ENCODE results near the gene ELAVL1. TPM values are rescaled to one million over a fixed set of nuclear protein-coding genes. Genes with fewer than 3 reads are reported as not detected.

ELAVL1 gene
- polyA plus RNA-seq, 1 experiment = 44.7 TPM

GRCh38 chr19:7999376-7999775 lies 6.1 kb downstream of the ELAVL1 start:
- H3K9me3 ChIP-seq (ENCODE audit: control insufficient read depth, insufficient read depth, low read length) = no peaks in the 10 kb centered on the region
- TF ChIP-seq CTCF (IDR thresholded peaks at IDR 0.05; ENCODE audit: low read depth, low read length) = no peak
- ChIA-PET POLR2A (no interaction called here), CTCF (interaction anchor here (0.8 kb wide), 1 partner anchor 54 kb away, joined by 3 read pairs; no protein-coding TSS in a partner anchor)
- DNase-seq (ENCODE audit: low read depth, low spot score) = no peak
- no peak overlapping the region for H3K27ac ChIP-seq (ENCODE audit: low read depth, low read length)
- no peak overlapping the region for H3K4me3 ChIP-seq (ENCODE audit: low read depth, low read length)
- H3K27me3 ChIP-seq (ENCODE audit: control insufficient read depth, insufficient read depth, low read length) = no peaks in the 10 kb centered on the region

DNA sequence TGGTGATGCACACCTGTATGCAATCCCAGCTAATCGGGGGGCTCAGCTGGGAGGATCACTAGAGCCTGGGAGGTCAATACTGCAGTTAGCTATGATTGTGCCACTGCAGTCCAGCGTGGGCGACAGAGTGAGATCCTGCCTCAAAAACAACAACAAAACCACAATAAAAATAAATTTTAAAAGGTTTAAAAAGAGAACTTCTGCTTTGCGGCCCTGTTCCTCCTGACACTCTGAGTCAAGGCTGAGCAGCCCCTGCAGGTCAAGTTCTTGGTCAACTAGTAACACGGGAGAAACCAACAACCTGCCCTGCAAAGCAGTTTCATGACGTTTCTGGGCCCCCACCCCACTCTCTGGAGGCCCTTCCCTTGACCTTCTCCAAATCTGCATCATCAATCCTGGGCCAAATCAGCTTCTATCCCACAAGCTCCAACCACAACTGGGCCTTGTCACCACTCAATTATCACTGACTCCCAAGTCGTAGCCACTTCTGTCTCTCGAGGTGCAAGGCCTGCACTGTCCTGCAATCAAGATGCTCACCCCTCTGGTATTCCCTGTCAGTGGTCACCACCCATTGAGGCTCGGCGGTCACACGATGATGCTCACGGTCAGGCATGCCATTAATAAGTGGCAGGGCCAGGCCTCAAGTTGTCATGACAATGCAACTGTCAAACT lies 7.5 kb downstream of the ELAVL1 start:
- Histone ChIP-seq H3K9me3 (ENCODE audit: control insufficient read depth, insufficient read depth, low read length) (no peaks in the 10 kb centered on the region), H3K4me3 (ENCODE audit: low read depth, low read length) (no peak overlapping the region), H3K27me3 (ENCODE audit: control insufficient read depth, insufficient read depth, low read length) (no peaks in the 10 kb centered on the region), H3K27ac (ENCODE audit: low read depth, low read length) (no peak overlapping the region)
- CTCF ChIA-PET = no interaction called here
- POLR2A ChIA-PET = no interaction called here
- TF ChIP-seq CTCF (IDR thresholded peaks at IDR 0.05; ENCODE audit: low read depth, low read length) = no peak
- DNase-seq (ENCODE audit: low read depth, low spot score) = no peak

DNA sequence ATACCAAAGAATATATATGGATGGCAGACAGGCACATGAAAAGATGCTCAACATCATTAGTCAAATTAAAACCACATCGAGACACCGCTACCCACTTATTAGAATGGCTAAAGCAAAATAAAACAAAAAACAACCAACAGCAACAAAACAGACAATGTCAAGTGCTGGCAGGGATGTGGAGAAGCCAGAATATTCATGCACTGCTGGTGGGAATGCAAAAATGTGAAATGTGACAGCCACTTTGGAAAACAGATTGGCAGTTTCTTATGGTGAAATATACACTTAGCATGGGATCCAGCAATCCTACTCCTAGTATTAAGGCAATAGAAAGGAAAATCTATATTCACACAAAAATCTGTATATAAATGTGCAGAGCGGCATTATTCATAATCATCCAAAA lies 8.6 kb downstream of the ELAVL1 start:
- no peaks in the 10 kb centered on the region for H3K9me3 ChIP-seq (ENCODE audit: control insufficient read depth, insufficient read depth, low read length)
- H3K27me3 ChIP-seq (ENCODE audit: control insufficient read depth, insufficient read depth, low read length) = no peaks in the 10 kb centered on the region
- ChIA-PET CTCF (interaction anchor here (1.6 kb wide), 1 partner anchor 52 kb away, joined by 6 read pairs; no protein-coding TSS in a partner anchor), POLR2A (no interaction called here)
- no peak for TF ChIP-seq CTCF (IDR thresholded peaks at IDR 0.05; ENCODE audit: low read depth, low read length)
- no peak overlapping the region for H3K4me3 ChIP-seq (ENCODE audit: low read depth, low read length)
- no peak overlapping the region for H3K27ac ChIP-seq (ENCODE audit: low read depth, low read length)
- DNase-seq (ENCODE audit: low read depth, low spot score) = no peak

DNA sequence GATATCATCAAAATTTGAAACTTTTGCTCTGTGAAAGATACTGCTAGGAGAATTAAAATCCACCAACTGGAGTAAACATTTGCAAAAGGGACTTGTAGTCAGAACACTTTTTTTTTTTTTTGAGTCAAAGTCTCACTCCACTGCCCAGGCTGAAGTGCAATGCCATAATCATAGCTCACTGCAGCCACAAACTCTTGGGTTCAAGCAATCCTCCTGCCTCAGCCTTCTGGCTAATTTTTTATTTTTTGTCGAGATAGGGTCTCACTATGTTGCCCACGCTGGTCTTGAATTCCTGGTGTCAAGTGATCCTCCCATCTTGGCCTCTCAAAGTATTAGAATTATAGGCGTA lies 9.7 kb downstream of the ELAVL1 start:
- H3K27me3 ChIP-seq (ENCODE audit: control insufficient read depth, insufficient read depth, low read length) = no peaks in the 10 kb centered on the region
- no peak for DNase-seq (ENCODE audit: low read depth, low spot score)
- no peak for TF ChIP-seq CTCF (IDR thresholded peaks at IDR 0.05; ENCODE audit: low read depth, low read length)
- POLR2A ChIA-PET = no interaction called here
- CTCF ChIA-PET = interaction anchor here (0.7 to 1.6 kb wide), 3 partner anchors 51 to 274 kb away, joined by 3 to 6 read pairs (median 3); no protein-coding TSS in a partner anchor
- no peaks in the 10 kb centered on the region for H3K9me3 ChIP-seq (ENCODE audit: control insufficient read depth, insufficient read depth, low read length)
- H3K4me3 ChIP-seq (ENCODE audit: low read depth, low read length) = no peak overlapping the region
- H3K27ac ChIP-seq (ENCODE audit: low read depth, low read length) = no peak overlapping the region

- DNase-seq (ENCODE audit: low read depth, low spot score) = no peak
- Histone ChIP-seq H3K4me3 (ENCODE audit: low read depth, low read length) (no peak overlapping the region), H3K27ac (ENCODE audit: low read depth, low read length) (no peak overlapping the region), H3K27me3 (ENCODE audit: control insufficient read depth, insufficient read depth, low read length) (no peaks in the 10 kb centered on the region), H3K9me3 (ENCODE audit: control insufficient read depth, insufficient read depth, low read length) (no peaks in the 10 kb centered on the region)
- ChIA-PET CTCF (interaction anchor here (0.7 to 1.6 kb wide), 3 partner anchors 50 to 274 kb away, joined by 3 to 6 read pairs (median 3); no protein-coding TSS in a partner anchor), POLR2A (no interaction called here)
- no peak for TF ChIP-seq CTCF (IDR thresholded peaks at IDR 0.05; ENCODE audit: low read depth, low read length)
These were observed 10.3 kb downstream of the ELAVL1 start for GRCh38 chr19:7994928-7995809.
